OCI-LY3 (cell line): ENCODE data around the gene BTBD19.

Experiments
- H2AFZ ChIP-seq: fragments of 200-600, 300-600 bp; shearing (Covaris generic); 2 replicates; pipeline ENCODE4 v1.6.0; 2014; ENCODE audit warnings: antibody characterized with exemption, low read depth, low read length
- H3K27ac ChIP-seq: fragments of 200-600, 300-600 bp; sonication (generic); 2 replicates; pipeline ENCODE4 v1.5.1; 2014; ENCODE audit warnings: mild to moderate bottlenecking, low read length, moderate library complexity, mixed read lengths
- H3K27me3 ChIP-seq: fragments of 200-600, 300-600 bp; sonication (generic); 2 replicates; pipeline ENCODE4 v1.6.1; 2014; ENCODE audit warnings: low read depth, low read length, mixed read lengths
- H3K36me3 ChIP-seq: fragments of 200-600, 300-600 bp; sonication (generic); replicated peaks from 2 replicates; pipeline ENCODE3; 2014; ENCODE audit warnings: low read depth, low read length, mixed read lengths
- H3K4me1 ChIP-seq: fragments of 300-600, 200-600 bp; sonication (generic); 2 replicates; pipeline ENCODE4 v1.6.1; 2014; ENCODE audit warnings: low read length, mixed read lengths
- H3K4me2 ChIP-seq: fragments of 200-600, 300-600 bp; sonication (generic); 2 replicates; pipeline ENCODE4 v1.6.1; 2014; ENCODE audit warnings: low read length, mixed read lengths
- H3K4me3 ChIP-seq: fragments of 300-600, 200-600 bp; sonication (generic); 2 replicates; pipeline ENCODE4 v1.5.1; 2014; ENCODE audit warnings: antibody characterized with exemption, mild to moderate bottlenecking, low read length, moderate library complexity
- H3K79me2 ChIP-seq: fragments of 300-600, 200-600 bp; shearing (Covaris generic); 2 replicates; pipeline ENCODE4 v1.6.1; 2014; ENCODE audit warnings: mild to moderate bottlenecking, low read length, mixed read lengths
- H3K9ac ChIP-seq: fragments of 300-600, 200-600 bp; shearing (Covaris generic); 2 replicates; pipeline ENCODE4 v1.6.0; 2014; ENCODE audit warnings: mild to moderate bottlenecking, low read length, moderate library complexity
- H3K9me3 ChIP-seq: fragments of 200-600, 300-600 bp; shearing (Covaris generic); 2 replicates; pipeline ENCODE4 v1.6.1; 2014; ENCODE audit warnings: low read length, mixed read lengths; ENCODE audit not compliant: insufficient read depth
- H4K20me1 ChIP-seq: fragments of 200-600, 300-600 bp; sonication (generic); 2 replicates; pipeline ENCODE4 v1.6.1; 2016; ENCODE audit warnings: low read length, mixed read lengths; ENCODE audit not compliant: insufficient read depth
- CTCF ChIP-seq: fragments of 200-600, 300-600 bp; sonication (generic); IDR thresholded peaks from 2 replicates; pipeline ENCODE4 v1.5.1; 2014; ENCODE audit warnings: antibody characterized with exemption, low read length, low read depth
- EZH2phosphoT487 ChIP-seq: fragments of 200-600 bp; shearing (Covaris generic); IDR thresholded peaks from 2 replicates; pipeline ENCODE4 v1.6.1; 2018; ENCODE audit warnings: antibody characterized with exemption, mixed run types, low read depth

BTBD19 gene

GRCh38 chr1:44860891-44861425 lies 52.6 kb downstream of the BTBD19 start:
- no peaks in the 10 kb centered on the region for H4K20me1 ChIP-seq
- TF ChIP-seq EZH2phosphoT487, result no peak
- no peak for TF ChIP-seq CTCF
- no peaks in the 10 kb centered on the region for H3K27me3 ChIP-seq
- no peaks in the 10 kb centered on the region for H3K9me3 ChIP-seq
- no peaks in the 10 kb centered on the region for H3K79me2 ChIP-seq
- no peak overlapping the region for H3K4me3 ChIP-seq
- no peak overlapping the region for H2AFZ ChIP-seq
- no peak overlapping the region for H3K27ac ChIP-seq
- no peak overlapping the region for H3K9ac ChIP-seq
- no peak overlapping the region for H3K4me2 ChIP-seq
- H3K36me3 ChIP-seq, result no peaks in the 10 kb centered on the region
- peaks cover 19% of the 10 kb centered on the region for H3K4me1 ChIP-seq

GRCh38 chr1:44862829-44863401 lies 54.6 kb downstream of the BTBD19 start:
- Histone ChIP-seq H3K4me2 (no peak overlapping the region), H3K4me3 (no peak overlapping the region)
- TF ChIP-seq EZH2phosphoT487 (no peak), CTCF (no peak)

More at GRCh38 chr1:44862829-44863401, 54.6 kb downstream of the BTBD19 start:
- no peak overlapping the region for H2AFZ ChIP-seq
- no peaks in the 10 kb centered on the region for H3K27me3 ChIP-seq
- no peaks in the 10 kb centered on the region for H4K20me1 ChIP-seq
- H3K4me1 ChIP-seq, result peaks cover 12% of the 10 kb centered on the region
- no peaks in the 10 kb centered on the region for H3K79me2 ChIP-seq
- H3K9ac ChIP-seq, result no peak overlapping the region
- H3K36me3 ChIP-seq, result no peaks in the 10 kb centered on the region
- H3K27ac ChIP-seq, result no peak overlapping the region
- no peaks in the 10 kb centered on the region for H3K9me3 ChIP-seq
